LNCaP clone FGC (cell line): ENCODE results near the gene TRPM4.
"Not testable (repeated sequence)": the region's sequence is repeated elsewhere in the genome, so short reads cannot be mapped to it uniquely, and the experiment has no call there.

ENCODE experiments used
- DNase-seq: peaks from one replicate; pipeline ENCODE4 v3.0.0-alpha.2; 2011; ENCODE audit warnings: low read depth
- H3K4me3 ChIP-seq: 2 replicates; pipeline ENCODE4 v1.5.1; 2011; ENCODE audit warnings: mild to moderate bottlenecking, low read depth, low read length, control low read depth
- TF ChIP-seq, protein P1 (sequence below): IDR thresholded peaks from 2 replicates; pipeline ENCODE4 v1.5.1; 2012; ENCODE audit warnings: mild to moderate bottlenecking; ENCODE audit not compliant: control insufficient read depth, insufficient read depth; ENCODE audit errors: extremely low read depth

TRPM4 gene

DNA sequence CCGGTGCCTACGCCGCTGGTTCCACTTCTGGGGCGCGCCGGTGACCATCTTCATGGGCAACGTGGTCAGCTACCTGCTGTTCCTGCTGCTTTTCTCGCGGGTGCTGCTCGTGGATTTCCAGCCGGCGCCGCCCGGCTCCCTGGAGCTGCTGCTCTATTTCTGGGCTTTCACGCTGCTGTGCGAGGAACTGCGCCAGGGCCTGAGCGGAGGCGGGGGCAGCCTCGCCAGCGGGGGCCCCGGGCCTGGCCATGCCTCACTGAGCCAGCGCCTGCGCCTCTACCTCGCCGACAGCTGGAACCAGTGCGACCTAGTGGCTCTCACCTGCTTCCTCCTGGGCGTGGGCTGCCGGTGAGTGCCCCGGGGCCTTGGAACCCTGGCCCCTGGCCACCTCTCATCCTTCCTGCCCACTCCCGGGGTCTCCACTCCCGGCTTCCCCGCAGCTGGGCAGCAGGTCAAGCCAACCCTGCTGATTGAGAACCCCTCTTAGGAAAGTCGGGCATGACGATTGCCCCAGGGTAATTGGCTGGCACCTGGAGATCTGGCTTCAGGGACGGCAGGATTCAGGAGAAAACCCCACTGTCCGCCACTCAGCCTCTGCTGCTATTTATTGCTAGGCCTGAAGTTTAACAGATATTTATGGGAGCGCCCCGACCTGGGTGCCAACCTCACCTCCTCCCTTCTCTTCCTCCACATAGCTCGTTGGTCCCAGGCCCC lies 39.1 kb downstream of the TRPM4 start:
- TF ChIP-seq, protein P1, sequence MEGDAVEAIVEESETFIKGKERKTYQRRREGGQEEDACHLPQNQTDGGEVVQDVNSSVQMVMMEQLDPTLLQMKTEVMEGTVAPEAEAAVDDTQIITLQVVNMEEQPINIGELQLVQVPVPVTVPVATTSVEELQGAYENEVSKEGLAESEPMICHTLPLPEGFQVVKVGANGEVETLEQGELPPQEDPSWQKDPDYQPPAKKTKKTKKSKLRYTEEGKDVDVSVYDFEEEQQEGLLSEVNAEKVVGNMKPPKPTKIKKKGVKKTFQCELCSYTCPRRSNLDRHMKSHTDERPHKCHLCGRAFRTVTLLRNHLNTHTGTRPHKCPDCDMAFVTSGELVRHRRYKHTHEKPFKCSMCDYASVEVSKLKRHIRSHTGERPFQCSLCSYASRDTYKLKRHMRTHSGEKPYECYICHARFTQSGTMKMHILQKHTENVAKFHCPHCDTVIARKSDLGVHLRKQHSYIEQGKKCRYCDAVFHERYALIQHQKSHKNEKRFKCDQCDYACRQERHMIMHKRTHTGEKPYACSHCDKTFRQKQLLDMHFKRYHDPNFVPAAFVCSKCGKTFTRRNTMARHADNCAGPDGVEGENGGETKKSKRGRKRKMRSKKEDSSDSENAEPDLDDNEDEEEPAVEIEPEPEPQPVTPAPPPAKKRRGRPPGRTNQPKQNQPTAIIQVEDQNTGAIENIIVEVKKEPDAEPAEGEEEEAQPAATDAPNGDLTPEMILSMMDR, result no peak
- DNase-seq, result no peak
- H3K4me3 ChIP-seq, result no peak overlapping the region

DNA sequence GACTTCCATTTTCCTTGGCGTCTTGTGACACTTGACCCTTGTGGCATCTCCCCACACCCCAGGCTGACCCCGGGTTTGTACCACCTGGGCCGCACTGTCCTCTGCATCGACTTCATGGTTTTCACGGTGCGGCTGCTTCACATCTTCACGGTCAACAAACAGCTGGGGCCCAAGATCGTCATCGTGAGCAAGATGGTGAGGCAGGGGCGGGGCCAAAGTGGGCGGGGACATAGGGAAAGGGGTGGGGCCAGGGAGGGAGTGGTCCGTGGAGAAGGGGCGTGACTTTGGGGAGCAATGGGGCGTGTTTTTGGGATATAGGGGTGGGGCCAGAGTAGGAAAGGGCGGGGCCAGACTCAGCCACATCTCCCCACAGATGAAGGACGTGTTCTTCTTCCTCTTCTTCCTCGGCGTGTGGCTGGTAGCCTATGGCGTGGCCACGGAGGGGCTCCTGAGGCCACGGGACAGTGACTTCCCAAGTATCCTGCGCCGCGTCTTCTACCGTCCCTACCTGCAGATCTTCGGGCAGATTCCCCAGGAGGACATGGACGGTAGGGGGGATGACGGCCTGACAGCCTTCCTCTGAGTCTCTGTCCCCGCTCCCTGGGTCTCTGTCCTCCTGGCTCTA lies 42.8 kb downstream of the TRPM4 start:
- H3K4me3 ChIP-seq, result peak overlapping the region; percentile 65
- no peak for DNase-seq
- TF ChIP-seq, protein P1, result no peak

DNA sequence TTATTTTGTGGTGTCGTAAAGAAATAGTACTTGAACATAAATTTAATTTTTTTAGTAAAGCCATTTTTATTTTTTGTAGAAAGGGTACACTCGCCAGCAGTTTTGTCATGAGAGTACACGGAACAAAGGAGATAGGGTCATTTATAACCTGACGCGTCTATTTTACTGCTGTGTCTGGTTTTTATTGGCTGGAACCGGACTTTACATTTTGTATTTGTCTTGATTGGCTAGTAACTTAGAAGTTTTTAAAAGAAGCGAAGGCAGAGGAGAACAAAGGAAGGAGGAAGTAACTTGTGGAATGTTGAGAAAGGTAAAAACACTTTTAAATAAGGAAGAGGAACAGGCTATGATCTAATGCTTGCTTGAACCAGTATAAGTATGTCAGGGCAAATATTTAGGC lies 43.5 kb downstream of the TRPM4 start:
- peak overlapping the region; percentile 65 for H3K4me3 ChIP-seq
- TF ChIP-seq, protein P1, result no peak
- DNase-seq, result peak; percentile 87

DNA sequence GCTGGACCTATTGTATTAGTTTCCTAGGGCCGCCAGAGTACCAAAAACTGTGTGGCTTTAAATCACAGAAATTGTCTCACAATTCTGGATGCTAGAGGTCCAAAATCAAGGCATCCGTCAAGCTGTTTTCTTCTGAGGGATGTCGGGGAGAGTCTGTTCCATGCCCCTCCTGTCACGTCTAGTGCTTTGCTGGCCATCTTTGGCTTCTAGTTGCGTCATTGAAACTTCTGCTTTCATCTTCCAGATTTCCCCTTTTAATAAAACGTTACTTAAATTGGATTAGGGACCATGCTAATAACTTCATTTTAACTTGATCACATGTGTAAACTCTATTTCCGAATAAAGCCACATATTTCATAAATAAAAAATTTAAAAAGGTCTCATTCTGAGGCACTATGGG lies 47.5 kb downstream of the TRPM4 start:
- TF ChIP-seq, protein P1, result no peak
- no peak overlapping the region for H3K4me3 ChIP-seq
- no peak for DNase-seq

DNA sequence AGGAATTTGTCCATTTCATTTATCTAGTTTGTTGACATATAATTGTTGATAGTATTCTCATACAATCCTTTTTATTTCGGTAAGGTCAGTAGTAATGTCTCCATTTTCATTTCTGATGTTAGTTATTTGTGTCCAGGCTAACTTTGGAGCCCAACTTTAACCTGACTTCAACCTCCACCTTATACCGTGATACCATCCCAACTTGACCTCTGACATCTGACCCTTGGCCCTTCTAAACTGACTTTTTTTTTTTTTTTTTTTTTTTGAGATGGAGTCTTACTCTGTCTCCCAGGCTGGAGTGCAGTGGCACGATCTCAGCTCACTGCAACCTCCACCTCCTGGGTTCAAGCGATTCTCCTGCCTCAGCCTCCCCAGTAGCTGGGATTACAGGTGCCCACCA lies 51.9 kb downstream of the TRPM4 start:
- DNase-seq, H3K4me3 ChIP-seq: not testable (repeated sequence)

DNA sequence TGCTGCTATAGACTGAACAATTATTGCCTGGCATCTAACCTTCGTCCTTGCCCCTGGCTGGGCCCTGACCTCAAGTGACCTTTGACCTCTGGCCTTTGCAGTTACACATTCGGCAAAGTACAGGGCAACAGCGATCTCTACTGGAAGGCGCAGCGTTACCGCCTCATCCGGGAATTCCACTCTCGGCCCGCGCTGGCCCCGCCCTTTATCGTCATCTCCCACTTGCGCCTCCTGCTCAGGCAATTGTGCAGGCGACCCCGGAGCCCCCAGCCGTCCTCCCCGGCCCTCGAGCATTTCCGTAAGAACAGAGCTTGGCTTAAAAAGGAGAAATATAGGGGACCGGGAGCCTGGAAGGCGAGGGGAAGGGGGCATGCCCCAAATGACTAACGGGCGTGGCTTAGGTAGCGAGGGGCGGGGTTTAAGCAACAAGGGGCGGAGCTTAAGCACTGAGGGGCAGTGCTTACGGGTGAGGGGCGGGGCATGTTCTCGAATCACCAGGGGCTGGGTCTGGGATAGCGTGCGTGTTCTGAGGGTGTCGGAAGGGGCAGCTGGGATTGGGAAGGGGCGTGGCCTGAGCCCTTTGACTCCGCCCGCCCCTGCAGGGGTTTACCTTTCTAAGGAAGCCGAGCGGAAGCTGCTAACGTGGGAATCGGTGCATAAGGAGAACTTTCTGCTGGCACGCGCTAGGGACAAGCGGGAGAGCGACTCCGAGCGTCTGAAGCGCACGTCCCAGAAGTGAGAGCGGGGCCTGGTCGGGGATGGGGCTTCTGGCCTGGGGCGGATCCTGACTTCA lies 52.7 kb downstream of the TRPM4 start:
- DNase-seq, result no peak
- TF ChIP-seq, protein P1, result no peak
- no peak overlapping the region for H3K4me3 ChIP-seq

DNA sequence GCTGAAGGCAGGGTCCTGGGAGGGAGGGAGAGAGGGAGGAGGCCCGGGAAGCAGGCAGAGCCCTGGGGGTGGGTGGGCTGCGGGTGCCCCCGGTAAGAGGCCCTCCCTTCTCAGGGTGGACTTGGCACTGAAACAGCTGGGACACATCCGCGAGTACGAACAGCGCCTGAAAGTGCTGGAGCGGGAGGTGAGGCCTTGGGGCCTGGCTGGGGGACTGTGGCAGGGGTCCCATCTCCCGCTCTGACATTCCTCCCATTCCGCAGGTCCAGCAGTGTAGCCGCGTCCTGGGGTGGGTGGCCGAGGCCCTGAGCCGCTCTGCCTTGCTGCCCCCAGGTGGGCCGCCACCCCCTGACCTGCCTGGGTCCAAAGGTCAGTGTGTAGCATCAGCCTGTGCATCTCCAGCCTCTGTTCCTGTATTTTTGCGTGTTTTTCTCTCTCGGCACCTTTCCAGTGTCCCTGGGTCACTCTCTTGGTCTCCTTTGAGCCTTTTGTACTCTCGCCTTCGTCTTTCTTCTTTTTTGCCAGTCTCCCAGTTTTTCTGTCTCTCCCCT lies 53.4 kb downstream of the TRPM4 start:
- H3K4me3 ChIP-seq, result no peak overlapping the region

More for the DNA sequence above, 53.4 kb downstream of the TRPM4 start:
- TF ChIP-seq, protein P1, result no peak
- no peak for DNase-seq
